HG03520 (cell line): ENCODE measurements around the gene TCEA2.

Experiments used
- ATAC-seq: cut with Tn5 transposase; IDR thresholded peaks from one replicate; pipeline ENCODE4 v1.9.1; 2021; ENCODE audit warnings: mild to moderate bottlenecking, moderate library complexity; ENCODE audit not compliant: unreplicated experiment

The TCEA2 gene

GRCh38 chr20:64048402-64049044, 14.5 kb upstream of the TCEA2 start:
- ATAC-seq = no peak

DNA sequence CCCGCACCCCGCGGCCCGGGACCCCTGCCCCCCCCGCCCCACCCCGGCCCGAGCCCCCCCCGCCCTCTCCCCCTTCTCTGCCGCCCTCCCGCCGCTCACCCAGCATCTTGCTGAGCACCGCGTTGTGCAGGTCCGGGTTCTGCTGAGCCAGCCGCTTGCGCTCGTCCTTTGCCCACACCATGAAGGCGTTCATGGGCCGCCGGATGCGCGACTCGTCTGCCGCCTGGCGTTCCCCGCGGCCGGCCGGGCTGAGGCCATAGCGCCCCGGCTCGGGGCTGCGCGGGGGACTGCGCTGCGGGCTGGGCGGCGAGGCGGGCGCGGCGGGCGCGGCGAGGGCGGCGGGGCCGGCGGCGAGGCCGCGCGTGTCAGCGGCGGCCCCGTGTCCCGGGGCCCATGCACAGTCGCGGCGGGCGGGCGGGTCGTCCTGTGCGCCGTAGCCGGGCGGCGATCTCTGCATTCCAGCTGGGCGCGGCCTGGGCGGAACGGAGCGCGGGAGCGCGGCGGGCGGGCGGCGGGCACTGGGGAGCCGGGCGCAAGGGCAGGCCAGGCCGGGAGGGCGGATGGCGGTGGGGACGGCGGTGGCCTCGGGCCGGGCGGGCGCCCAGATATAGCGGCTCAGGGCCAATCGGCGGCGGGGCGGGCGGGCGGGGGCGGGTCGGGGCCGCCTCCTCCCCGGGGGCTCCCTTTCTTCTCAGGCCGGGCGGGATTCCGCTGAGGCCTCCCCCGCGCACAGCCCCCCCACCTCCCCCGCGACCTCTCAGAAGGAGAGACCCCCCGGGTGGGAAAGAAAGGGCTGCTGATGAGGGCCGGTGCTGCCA, 13.7 kb upstream of the TCEA2 start, which contains the start of gene SOX18:
Gene SOX18 (minus strand): TSS at position 580 of the 818 bp plus-strand sequence. CDS start 123 bp downstream, at position 457.
- ATAC-seq = no peak

DNA sequence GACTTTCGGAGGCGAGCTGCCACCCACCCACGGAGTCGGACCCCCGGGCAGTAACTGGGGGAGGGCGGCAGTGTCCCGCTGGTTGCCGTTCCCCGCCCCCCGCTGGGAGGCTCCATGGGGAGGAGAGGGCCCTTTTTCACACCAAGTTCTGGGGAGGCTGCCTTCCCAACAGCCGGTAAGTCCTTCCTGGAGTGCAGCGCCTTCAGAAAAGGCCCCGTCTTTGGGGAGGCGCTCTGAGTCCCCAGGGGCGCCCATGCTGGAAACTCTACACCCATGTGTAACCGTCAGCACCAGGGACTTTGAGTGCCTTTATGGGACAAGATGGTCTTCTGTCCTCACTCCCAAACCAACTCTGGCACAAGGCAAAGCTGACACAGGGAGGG, 13.1 kb upstream of the TCEA2 start:
- no peak for ATAC-seq

- no peak for ATAC-seq
These were observed 12.6 kb upstream of the TCEA2 start for GRCh38 chr20:64050261-64051032.

DNA sequence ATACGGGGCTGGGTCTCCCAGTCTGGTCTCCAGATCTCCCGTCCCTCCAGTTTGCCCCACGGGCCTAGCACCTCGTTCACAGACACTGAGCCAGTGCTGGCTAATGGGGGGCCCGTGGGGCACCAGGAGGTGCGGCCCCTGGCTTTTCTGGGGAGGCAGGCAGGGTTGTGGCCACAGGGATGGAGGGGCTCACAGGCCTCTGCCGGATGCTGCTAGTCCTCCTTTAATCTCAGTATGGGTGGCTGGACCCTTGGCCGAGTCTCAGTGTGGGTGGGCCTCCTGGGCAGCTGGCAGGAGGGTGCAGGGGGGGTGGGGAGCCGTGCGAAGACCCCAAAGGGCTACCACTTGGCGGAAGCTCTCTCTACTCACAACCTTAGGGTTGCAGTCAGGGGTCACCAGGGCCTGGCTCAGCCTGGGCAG, 12.0 kb upstream of the TCEA2 start:
- ATAC-seq = no peak

GRCh38 chr20:64051561-64052325, 11.3 kb upstream of the TCEA2 start:
- ATAC-seq = no peak

- ATAC-seq = no peak
These were observed 10.7 kb upstream of the TCEA2 start for GRCh38 chr20:64052326-64052722.

- no peak for ATAC-seq
These were observed 9.8 kb upstream of the TCEA2 start for GRCh38 chr20:64052987-64053840.

DNA sequence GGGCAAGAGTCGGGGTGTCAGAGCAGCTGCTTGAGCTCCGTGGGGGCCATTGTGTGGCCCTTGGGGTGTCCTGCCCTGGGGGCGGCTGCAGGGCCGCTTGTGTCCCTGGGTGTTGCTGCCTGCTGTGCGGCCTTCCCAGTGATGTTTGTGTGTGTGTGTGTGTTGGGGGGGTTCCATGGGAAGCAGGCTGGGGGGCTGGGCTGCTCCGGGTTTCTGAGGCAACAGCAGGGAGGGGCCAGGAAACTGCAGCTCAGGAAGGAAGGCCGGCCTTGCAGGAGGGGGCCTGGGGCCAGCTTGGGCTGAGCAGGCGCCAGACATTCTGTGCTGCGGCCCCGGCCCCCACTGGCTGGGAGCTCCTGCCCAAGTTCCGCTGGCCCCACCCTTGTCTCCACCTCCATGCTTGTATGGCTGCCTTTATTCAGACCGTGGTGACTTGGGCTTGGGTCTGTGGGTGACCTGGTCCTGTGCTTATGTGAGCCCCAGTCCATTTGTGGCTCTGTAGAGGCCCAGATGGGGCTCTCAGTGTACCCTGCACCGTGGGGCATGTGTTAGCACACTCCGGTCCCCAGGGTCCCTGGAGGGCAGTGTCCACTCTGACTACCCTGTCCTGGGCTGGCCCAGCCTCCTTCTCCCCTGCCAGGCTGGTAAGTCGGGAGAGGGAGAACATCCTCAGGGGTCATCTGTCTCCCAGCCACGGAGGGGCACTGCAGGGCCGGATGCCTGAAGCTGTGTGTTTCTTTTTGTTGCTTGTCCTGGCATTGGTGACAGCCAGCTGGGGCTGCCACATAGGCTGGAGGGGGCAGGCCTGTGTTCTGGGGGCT, 8.9 kb upstream of the TCEA2 start:
- no peak for ATAC-seq

- ATAC-seq = no peak
These were observed 7.6 kb upstream of the TCEA2 start for GRCh38 chr20:64055396-64055892.

DNA sequence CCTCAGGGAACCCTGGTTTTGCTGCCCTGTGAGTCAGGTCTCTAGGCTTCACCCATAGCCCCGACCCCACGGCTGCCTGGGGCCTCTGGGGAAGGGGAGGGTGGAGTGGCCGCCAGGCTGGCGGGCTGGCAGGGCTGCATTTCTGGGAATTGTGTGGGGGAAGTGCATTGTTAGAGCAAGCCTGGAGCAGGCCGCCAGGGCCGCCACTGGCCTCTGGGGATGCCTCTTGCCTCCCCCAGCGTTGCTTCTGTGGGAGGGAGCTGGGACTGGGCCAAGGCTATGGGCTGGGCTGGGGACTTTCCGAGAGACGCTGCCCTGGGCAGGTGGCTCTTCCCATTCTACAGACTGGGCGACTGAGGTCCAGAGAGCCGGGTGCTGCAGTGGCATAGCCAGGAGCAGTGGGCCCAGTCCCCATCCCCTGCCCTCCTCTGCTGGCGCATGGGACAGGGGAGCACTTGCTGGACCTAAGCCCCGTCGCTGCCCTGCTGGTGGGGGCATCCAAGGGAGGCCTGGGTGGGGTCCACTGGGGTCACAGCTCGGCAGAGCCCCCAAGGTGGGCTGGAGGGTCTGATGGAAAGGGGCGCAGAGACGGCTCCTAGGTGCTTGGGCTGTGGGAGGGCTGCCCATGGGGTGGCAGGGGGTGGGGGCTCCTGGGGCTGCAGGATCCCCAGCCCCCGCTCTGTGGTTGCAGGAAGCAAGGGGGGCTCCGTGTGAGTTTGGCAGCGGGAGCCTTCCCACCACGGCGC, 6.9 kb upstream of the TCEA2 start:
- no peak for ATAC-seq

GRCh38 chr20:64056639-64056888, 6.4 kb upstream of the TCEA2 start:
- no peak for ATAC-seq

DNA sequence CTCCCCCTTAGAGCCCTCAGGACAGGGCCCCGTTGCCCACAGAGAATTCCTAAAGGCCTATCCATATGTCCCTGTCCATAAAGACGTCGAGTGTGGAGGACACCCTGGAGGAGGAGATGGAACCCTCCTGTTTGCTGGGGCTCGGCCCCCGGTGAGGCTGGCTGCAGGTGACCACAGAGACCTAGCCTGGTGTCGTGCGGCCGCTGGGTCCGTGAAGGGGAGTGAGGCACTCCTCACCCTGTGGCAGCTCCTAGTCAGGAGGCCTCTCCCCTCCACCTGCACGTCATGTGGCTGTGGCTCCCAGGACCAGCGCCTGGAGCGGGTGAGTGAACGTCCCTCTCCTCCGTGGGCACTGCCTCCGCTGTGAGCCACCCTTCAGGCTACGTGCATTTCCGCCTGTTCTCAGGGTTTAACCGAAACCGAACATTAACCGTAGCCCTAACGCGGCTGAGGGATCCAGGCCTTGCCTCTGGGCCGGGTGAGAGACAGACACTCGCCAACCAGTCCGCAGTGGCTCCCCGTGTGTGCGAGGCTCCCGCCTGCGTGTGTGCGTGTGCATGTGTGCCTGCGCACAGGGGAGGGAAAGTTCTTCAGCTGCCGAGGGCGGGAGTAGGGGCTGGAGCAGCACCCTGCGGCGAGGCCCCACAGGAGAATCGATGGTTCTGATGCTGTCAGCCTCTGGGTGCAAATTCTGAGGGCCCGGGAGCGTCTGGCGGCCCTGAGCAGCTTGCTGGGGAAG, 5.9 kb upstream of the TCEA2 start:
- ATAC-seq = no peak

DNA sequence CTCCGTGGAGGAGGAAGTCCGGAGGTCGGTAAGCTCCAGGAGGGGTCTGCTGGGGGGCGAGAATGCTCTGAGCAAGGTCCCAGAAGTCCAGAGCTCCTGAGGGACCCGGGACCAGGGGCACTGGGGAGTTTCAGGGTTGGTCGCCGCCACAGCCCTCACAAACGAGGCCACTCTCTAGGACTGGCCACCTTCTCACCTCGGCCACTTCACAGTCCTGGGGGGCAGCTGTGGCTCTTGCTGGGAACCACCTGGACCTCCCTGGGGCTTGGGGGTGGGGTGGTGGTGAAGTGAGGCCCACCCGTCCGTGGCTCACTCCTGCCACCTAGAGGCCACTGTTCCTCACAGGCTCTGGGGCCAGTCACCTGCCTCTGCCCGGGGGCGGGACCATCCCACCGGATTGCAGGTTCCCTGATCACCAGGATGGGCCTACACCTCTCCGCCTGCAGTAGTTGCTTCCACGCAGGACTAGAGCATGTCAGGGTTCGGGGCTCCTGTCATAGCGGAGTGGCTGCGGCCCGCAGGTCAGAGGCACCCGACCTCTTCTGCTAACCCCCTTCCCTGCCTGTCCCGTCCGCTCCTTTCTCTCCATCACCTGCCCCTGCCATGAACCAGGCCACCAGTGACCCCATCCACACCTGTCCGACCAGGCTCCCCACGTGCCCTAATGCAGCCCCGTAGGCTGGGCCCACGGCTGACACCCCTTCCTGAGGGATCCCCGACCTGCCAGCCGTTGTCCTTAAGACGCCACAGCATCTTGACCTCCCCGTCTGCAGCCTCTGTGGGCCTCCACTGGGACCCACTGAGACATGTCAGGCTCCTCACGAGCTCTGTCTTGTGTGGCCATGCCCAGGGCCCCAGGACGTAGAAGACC, 5.1 kb upstream of the TCEA2 start:
- ATAC-seq = no peak

DNA sequence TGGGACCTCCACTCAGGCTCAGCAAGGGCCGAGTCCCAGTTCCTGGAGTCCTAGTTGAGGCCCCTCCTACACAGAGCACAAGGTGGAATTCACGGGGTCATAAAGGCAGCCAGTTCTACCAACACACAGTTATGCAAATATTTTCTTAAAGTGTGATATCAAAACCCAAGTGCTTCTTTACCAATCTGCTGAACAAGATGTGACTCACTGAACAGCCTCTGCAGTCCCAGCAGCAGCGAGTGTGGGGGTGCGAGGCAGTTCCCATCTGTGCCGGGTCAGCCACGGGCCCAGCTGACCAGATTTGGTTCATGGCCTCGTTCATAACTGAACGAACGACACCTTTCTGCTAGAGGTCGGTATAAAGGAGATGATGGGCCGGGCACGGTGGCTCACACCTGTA, 4.5 kb upstream of the TCEA2 start:
- ATAC-seq = no peak

- ATAC-seq = no peak
These were observed 762 bp upstream of the TCEA2 start for GRCh38 chr20:64062276-64062595.
